Measurements from ENCODE around the gene NEK1. TPM values are rescaled to one million over a fixed set of nuclear protein-coding genes. Genes with fewer than 3 reads are reported as not detected.
A peak's percentile ranks its signal among the peaks of the same experiment; 100 is the strongest.
"Not testable (repeated sequence)": the region's sequence is repeated elsewhere in the genome, so short reads cannot be mapped to it uniquely, and the experiment has no call there.

The NEK1 gene
- total RNA-seq, 2 experiments from 2014 or later: 15.7 to 16.7 TPM

GRCh38 chr4:169625886-169626285 is 13.5 kb upstream of the NEK1 start:
- peaks cover 43% of the 10 kb centered on the region for H3K4me1 Mint-ChIP-seq (ENCODE audit: low read depth)
- no peak for ATAC-seq
- ChIA-PET POLR2A (interaction anchor here (1.9 kb wide), 1 partner anchor 34 kb away, joined by 4 read pairs; no protein-coding TSS in a partner anchor), CTCF (interaction anchor here (1.3 kb wide), 1 partner anchor 13 kb away, joined by 3 read pairs; the partner anchor contains the start of gene NEK1)
- no peaks in the 10 kb centered on the region for H3K9me3 Mint-ChIP-seq (ENCODE audit: insufficient read depth)
- no peaks in the 10 kb centered on the region for H3K27me3 Mint-ChIP-seq (ENCODE audit: low read depth)
- H3K27ac Mint-ChIP-seq: no peak overlapping the region
- no peak for DNase-seq
- peaks cover 15% of the 10 kb centered on the region for H3K36me3 Mint-ChIP-seq (ENCODE audit: low read depth)
- no peak overlapping the region for H3K4me3 Mint-ChIP-seq

- peaks cover 14% of the 10 kb centered on the region for H3K36me3 Mint-ChIP-seq (ENCODE audit: low read depth)
- DNase-seq; POLR2A ChIA-PET; H3K27ac Mint-ChIP-seq; H3K4me3 Mint-ChIP-seq; H3K27me3 Mint-ChIP-seq (ENCODE audit: low read depth); H3K9me3 Mint-ChIP-seq (ENCODE audit: insufficient read depth); ATAC-seq: not testable (repeated sequence)
- CTCF ChIA-PET: interaction anchor here (1.6 kb wide), 1 partner anchor 11 kb away, joined by 4 read pairs; no protein-coding TSS in a partner anchor
- peaks cover 37% of the 10 kb centered on the region for H3K4me1 Mint-ChIP-seq (ENCODE audit: low read depth)
These were observed 11.6 kb upstream of the NEK1 start for GRCh38 chr4:169624012-169624411.

- Mint-ChIP-seq H3K9me3 (ENCODE audit: insufficient read depth) (no peaks in the 10 kb centered on the region), H3K4me1 (ENCODE audit: low read depth) (peaks cover 46% of the 10 kb centered on the region), H3K27ac (peak overlapping the region; percentile 58), H3K27me3 (ENCODE audit: low read depth) (no peaks in the 10 kb centered on the region), H3K36me3 (ENCODE audit: low read depth) (peaks cover 10% of the 10 kb centered on the region), H3K4me3 (peak overlapping the region; percentile 67)
- ATAC-seq: no peak
- ChIA-PET CTCF (no interaction called here), POLR2A (interaction anchor here (1.0 to 2.5 kb wide), 2 partner anchors 10 to 37 kb away, joined by 3 to 18 read pairs; partner anchors contain the start of gene NEK1)
- no peak for DNase-seq
These were observed 10.2 kb upstream of the NEK1 start for GRCh38 chr4:169622566-169622965.

GRCh38 chr4:169621731-169622492 is 9.5 kb upstream of the NEK1 start:
- ChIA-PET POLR2A (interaction anchor here (1.0 to 2.5 kb wide), 2 partner anchors 10 to 38 kb away, joined by 3 to 18 read pairs; partner anchors contain the start of gene NEK1), CTCF (interaction anchor here (1.6 to 2.6 kb wide), 3 partner anchors 9 to 40 kb away, joined by 4 to 13 read pairs (median 11); partner anchors contain the start of gene NEK1)
- H3K9me3 Mint-ChIP-seq (ENCODE audit: insufficient read depth): no peaks in the 10 kb centered on the region
- H3K36me3 Mint-ChIP-seq (ENCODE audit: low read depth): peaks cover 8% of the 10 kb centered on the region
- peak overlapping the region; percentile 80 for H3K27ac Mint-ChIP-seq
- peaks cover 52% of the 10 kb centered on the region for H3K4me1 Mint-ChIP-seq (ENCODE audit: low read depth)
- H3K4me3 Mint-ChIP-seq: peak overlapping the region; percentile 67
- ATAC-seq (peak; percentile 12), DNase-seq (peak; percentile 55)
- no peaks in the 10 kb centered on the region for H3K27me3 Mint-ChIP-seq (ENCODE audit: low read depth)

GRCh38 chr4:169620880-169621248 is 8.5 kb upstream of the NEK1 start:
- Mint-ChIP-seq H3K9me3 (ENCODE audit: insufficient read depth) (no peaks in the 10 kb centered on the region), H3K27me3 (ENCODE audit: low read depth) (no peaks in the 10 kb centered on the region), H3K4me1 (ENCODE audit: low read depth) (peaks cover 53% of the 10 kb centered on the region), H3K4me3 (peak overlapping the region; percentile 96), H3K36me3 (ENCODE audit: low read depth) (peaks cover 8% of the 10 kb centered on the region), H3K27ac (peak overlapping the region; percentile 99)
- ATAC-seq (peak; percentile 5), DNase-seq (peak; percentile 45)
- ChIA-PET CTCF (interaction anchor here (0.7 to 3.0 kb wide), 6 partner anchors 8 to 102 kb away, joined by 4 to 14 read pairs (median 9); partner anchors contain the start of gene NEK1), POLR2A (interaction anchor here (1.3 to 2.5 kb wide), 3 partner anchors 9 to 1302 kb away, joined by 4 to 25 read pairs (median 18); partner anchors contain the start of genes DDX60 and NEK1)

GRCh38 chr4:169619958-169620879 is 7.8 kb upstream of the NEK1 start, which contains the start of gene CLCN3:
TSS of gene CLCN3 (plus strand) at chr4:169620578. CDS start at chr4:169635929, 15,351 bp downstream.
- H3K9me3 Mint-ChIP-seq (ENCODE audit: insufficient read depth): no peaks in the 10 kb centered on the region
- peak; percentile 90 for ATAC-seq
- peak; percentile 92 for DNase-seq
- POLR2A ChIA-PET: interaction anchor here (0.5 to 2.5 kb wide), 6 partner anchors 8 to 1302 kb away, joined by 3 to 25 read pairs (median 4); partner anchors contain the start of genes DDX60, MFAP3L and NEK1
- CTCF ChIA-PET: interaction anchor here (0.7 to 3.0 kb wide), 10 partner anchors 7 to 103 kb away, joined by 3 to 14 read pairs (median 6); partner anchors contain the start of gene NEK1
- peak within 1 kb of the TSS; percentile 99 for H3K27ac Mint-ChIP-seq
- peaks cover 8% of the 10 kb centered on the region for H3K36me3 Mint-ChIP-seq (ENCODE audit: low read depth)
- no peaks in the 10 kb centered on the region for H3K27me3 Mint-ChIP-seq (ENCODE audit: low read depth)
- peaks cover 53% of the 10 kb centered on the region for H3K4me1 Mint-ChIP-seq (ENCODE audit: low read depth)
- H3K4me3 Mint-ChIP-seq: peak within 1 kb of the TSS; percentile 96

- Mint-ChIP-seq H3K27me3 (ENCODE audit: low read depth) (no peaks in the 10 kb centered on the region), H3K4me1 (ENCODE audit: low read depth) (peaks cover 54% of the 10 kb centered on the region), H3K9me3 (ENCODE audit: insufficient read depth) (no peaks in the 10 kb centered on the region), H3K4me3 (peak overlapping the region; percentile 96), H3K27ac (peak overlapping the region; percentile 99), H3K36me3 (ENCODE audit: low read depth) (peaks cover 8% of the 10 kb centered on the region)
- ChIA-PET CTCF (interaction anchor here (0.7 to 3.0 kb wide), 9 partner anchors 9 to 142 kb away, joined by 3 to 14 read pairs (median 7); no protein-coding TSS in a partner anchor), POLR2A (interaction anchor here (1.0 to 2.3 kb wide), 4 partner anchors 40 to 1301 kb away, joined by 3 to 25 read pairs (median 4); partner anchors contain the start of genes DDX60 and MFAP3L)
- DNase-seq (peak; percentile 70), ATAC-seq (peak; percentile 43)
These were observed 7.2 kb upstream of the NEK1 start for GRCh38 chr4:169619518-169619957.

GRCh38 chr4:169618986-169619385 is 6.6 kb upstream of the NEK1 start:
- ChIA-PET CTCF (interaction anchor here (0.7 to 3.0 kb wide), 9 partner anchors 8 to 142 kb away, joined by 3 to 14 read pairs (median 4); no protein-coding TSS in a partner anchor), POLR2A (interaction anchor here (1.0 to 2.3 kb wide), 3 partner anchors 40 to 407 kb away, joined by 3 to 25 read pairs (median 4); partner anchors contain the start of gene MFAP3L)
- no peaks in the 10 kb centered on the region for H3K9me3 Mint-ChIP-seq (ENCODE audit: insufficient read depth)
- H3K4me1 Mint-ChIP-seq (ENCODE audit: low read depth): peaks cover 54% of the 10 kb centered on the region
- H3K27me3 Mint-ChIP-seq (ENCODE audit: low read depth): no peaks in the 10 kb centered on the region
- H3K36me3 Mint-ChIP-seq (ENCODE audit: low read depth): peaks cover 7% of the 10 kb centered on the region
- DNase-seq (no peak), ATAC-seq (no peak)
- peak overlapping the region; percentile 96 for H3K4me3 Mint-ChIP-seq
- peak overlapping the region; percentile 99 for H3K27ac Mint-ChIP-seq

GRCh38 chr4:169618286-169618685 is 5.9 kb upstream of the NEK1 start:
- peak overlapping the region; percentile 99 for H3K27ac Mint-ChIP-seq
- CTCF ChIA-PET: interaction anchor here (1.3 to 3.0 kb wide), 3 partner anchors 8 to 14 kb away, joined by 7 to 14 read pairs (median 9); no protein-coding TSS in a partner anchor

GRCh38 chr4:169617306-169617705 is 4.9 kb upstream of the NEK1 start:
- H3K27ac Mint-ChIP-seq: peak overlapping the region; percentile 43
- CTCF ChIA-PET: interaction anchor here (0.9 kb wide), 1 partner anchor 42 kb away, joined by 4 read pairs; no protein-coding TSS in a partner anchor

More at GRCh38 chr4:169618286-169618685, 5.9 kb upstream of the NEK1 start:
- H3K4me3 Mint-ChIP-seq: peak overlapping the region; percentile 96
- ATAC-seq (no peak), DNase-seq (no peak)
- H3K9me3 Mint-ChIP-seq (ENCODE audit: insufficient read depth): no peaks in the 10 kb centered on the region
- H3K36me3 Mint-ChIP-seq (ENCODE audit: low read depth): peaks cover 3% of the 10 kb centered on the region
- no peaks in the 10 kb centered on the region for H3K27me3 Mint-ChIP-seq (ENCODE audit: low read depth)
- POLR2A ChIA-PET: no interaction called here
- H3K4me1 Mint-ChIP-seq (ENCODE audit: low read depth): peaks cover 52% of the 10 kb centered on the region

More at GRCh38 chr4:169617306-169617705, 4.9 kb upstream of the NEK1 start:
- Mint-ChIP-seq H3K36me3 (ENCODE audit: low read depth) (peaks cover 3% of the 10 kb centered on the region), H3K9me3 (ENCODE audit: insufficient read depth) (no peaks in the 10 kb centered on the region), H3K27me3 (ENCODE audit: low read depth) (no peaks in the 10 kb centered on the region), H3K4me3 (no peak overlapping the region), H3K4me1 (ENCODE audit: low read depth) (peaks cover 53% of the 10 kb centered on the region)
- POLR2A ChIA-PET: interaction anchor here (0.6 kb wide), 1 partner anchor 206 kb away, joined by 3 read pairs; no protein-coding TSS in a partner anchor
- ATAC-seq (no peak), DNase-seq (no peak)
